ENCODE measurements around the gene HYAL4.
"Not testable (repeated sequence)": the region's sequence is repeated elsewhere in the genome, so short reads cannot be mapped to it uniquely, and the experiment has no call there.

The HYAL4 gene

DNA sequence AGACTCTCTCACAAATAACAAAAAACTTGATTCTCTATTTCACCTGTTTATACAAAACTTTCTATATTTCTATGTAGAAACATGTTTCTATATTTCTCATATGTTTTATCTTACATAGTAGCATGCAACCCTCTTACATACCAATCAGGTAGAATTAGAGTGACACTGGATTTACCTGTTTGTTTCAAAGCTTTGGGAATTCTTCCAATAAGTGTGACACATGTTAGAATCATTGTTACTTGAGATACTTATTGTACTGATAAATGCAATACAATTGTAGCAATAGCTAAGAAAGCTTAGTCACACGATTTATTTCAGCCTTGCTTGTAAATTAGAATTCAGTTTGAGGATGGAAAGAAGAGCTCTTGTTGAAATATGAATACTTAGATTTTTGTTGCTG lies 4.9 kb downstream of the HYAL4 start:
- DNase-seq = no peak

DNA sequence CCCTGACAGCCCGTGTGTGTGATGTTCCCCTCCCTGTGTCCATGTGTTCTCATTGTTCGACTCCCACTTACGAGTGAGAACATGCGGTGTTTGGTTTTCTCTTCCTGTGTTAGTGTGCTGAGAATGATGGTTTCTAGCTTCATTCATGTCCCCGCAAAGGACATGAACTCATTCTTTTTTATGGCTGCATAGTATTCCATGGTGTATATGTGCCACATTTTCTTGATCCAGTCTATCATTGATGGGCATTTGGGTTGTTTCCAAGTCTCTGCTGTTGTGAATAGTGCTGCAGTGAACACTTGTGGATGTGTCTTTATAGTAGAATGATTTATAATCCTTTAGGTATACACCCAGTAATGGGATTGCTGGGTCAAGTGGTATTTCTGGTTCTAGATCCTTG lies 6.4 kb downstream of the HYAL4 start:
- not testable (repeated sequence) for DNase-seq

DNA sequence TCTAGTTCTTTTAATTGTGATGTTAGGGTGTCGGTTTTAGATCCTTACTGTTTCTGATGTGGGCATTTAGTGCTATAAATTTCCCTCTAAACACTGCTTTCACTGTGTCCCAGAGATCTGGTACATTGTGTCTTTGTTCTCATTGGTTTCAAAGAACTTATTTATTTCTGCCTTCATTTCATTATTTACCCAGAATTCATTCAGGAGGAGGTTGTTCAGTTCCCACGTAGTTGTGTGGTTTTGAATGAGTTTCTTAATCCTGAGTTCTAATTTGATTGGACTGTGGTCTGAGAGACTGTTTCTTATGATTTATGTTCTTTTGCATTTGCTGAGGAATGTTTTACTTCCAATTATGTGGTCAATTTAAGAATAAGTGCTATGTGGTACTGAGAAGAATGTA lies 9.3 kb downstream of the HYAL4 start:
- DNase-seq = not testable (repeated sequence)

DNA sequence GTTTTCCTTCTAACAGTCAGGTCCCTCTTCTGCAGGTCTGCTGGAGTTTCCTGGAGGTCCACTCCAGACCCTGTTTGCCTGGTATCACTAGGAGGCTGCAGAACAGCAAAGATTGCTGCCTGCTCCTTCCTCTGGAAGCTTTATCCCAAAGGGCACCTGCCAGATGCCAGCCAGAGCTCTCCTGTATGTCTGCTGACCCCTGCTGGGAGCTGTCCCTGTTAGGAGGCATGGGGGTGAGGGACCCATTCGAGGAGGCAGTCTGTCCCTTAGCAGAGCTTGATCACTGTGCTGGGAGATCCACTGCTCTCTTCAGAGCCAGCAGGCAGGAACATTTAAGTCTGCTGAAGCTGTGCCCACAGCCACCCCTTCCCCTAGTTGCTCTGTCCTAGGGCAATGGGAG lies 11.5 kb downstream of the HYAL4 start:
- not testable (repeated sequence) for DNase-seq

DNA sequence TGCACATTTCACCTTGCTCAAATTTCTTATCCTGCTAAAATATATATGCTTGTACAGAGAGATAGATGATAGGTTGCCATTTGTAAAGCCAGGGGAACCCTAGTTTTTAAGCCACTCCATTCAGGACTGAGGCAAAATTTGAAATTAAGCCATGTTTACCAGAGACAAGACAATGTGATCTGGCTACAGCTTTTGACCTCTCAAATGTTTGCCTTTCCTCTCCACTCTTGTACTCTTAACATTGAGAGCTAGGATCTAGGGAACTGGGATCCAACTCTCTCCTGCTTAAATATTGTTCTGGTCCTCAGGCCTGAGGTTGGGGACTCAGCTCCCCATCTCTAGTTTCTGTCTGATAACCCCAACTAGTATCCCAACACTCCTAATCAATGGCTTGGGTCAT lies 15.9 kb downstream of the HYAL4 start:
- DNase-seq = no peak

DNA sequence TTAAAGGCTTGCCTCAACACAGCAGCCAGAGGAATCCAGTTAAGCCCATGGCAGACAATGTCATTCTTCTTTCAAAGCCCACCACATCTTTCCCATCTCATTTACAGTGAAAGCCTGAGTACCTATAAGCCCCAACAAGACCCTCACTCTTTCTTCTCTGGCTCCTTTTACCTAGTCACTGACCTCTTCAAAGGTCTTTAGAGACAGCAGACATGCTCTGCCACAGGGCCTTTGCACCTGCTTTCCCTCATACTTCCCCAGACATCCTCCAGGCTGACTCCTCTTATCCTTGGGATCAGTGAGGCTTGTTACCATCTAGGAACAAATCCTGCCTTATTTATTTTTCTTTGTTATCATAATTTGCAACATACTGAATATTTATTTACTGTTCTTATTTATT lies 17.8 kb downstream of the HYAL4 start:
- DNase-seq = no peak

DNA sequence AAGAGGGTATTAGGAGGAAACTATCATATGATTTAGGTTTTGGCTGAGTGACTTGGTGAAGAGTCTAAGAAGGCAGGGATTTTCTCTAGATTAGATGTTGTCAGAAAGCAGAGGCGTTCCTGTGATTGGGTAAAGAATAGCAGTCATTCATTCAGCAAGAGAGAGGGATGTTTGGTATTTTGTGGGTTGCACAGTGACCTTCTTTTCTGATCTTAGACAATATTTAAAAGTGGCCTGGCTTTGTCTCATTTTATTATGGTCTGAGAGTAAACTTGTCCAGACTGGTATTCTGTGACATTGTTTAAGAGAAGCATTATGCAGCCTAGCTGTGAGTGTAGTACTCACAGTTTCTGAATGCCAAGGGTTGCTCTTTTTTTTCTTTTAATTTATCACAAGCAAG lies 18.5 kb downstream of the HYAL4 start:
- no peak for DNase-seq

DNA sequence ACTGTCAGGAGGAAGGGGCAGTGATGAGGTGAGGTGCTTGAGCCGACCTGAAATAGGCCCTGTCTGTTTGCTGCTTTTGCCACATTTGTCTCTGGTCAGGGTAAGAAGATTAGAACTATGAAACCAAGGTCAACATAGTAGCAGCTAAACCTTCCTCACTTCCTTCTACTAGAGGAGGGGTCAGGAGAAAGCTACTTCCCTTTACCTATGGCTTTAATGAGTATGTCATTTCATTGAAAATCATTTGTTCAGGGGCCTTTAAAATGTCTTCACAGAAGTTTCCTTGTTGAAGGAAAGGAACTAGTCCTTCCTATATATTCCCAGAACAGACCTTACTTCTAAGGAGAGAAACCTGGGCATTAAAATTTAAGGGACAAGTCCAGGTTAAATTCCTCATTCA lies 19.0 kb downstream of the HYAL4 start:
- no peak for DNase-seq

DNA sequence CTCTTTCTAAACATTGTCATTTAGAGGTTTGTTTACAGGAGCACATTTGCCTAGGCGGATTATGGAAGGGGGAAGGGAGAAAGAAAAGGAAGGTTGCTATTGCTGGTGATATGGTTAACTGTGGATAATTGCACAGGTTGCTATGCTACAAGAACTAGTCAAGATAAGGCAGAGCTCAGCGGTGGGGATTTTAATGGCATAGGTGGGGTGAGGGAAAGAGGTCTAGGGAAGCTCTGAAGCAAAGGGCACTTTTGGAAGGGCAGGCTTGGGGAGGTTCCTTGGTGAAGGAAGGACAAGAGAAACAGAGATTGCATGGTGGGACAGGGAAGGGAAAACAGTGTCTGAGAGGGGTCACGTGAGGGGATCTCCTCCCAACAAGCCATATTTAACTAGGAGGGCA lies 19.5 kb downstream of the HYAL4 start:
- DNase-seq = no peak

DNA sequence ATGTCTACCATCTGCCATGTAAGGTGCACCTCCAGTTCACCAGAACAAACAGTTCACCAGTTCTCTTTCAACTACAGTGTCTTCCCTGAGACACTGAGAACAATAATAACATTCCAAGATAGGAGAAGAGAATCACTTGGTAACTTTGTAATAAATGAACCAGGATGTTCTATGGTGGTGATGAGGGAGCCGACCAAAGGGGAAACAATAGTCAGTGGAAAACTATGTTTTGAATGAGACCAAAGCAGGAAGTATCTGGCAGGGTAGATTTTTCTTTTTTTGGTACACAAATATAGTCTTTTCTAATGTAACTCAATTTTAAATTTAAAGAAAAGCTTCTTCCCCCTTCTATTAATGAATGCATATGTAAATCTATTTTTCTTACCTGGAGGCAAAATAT lies 20.0 kb downstream of the HYAL4 start:
- no peak for DNase-seq

DNA sequence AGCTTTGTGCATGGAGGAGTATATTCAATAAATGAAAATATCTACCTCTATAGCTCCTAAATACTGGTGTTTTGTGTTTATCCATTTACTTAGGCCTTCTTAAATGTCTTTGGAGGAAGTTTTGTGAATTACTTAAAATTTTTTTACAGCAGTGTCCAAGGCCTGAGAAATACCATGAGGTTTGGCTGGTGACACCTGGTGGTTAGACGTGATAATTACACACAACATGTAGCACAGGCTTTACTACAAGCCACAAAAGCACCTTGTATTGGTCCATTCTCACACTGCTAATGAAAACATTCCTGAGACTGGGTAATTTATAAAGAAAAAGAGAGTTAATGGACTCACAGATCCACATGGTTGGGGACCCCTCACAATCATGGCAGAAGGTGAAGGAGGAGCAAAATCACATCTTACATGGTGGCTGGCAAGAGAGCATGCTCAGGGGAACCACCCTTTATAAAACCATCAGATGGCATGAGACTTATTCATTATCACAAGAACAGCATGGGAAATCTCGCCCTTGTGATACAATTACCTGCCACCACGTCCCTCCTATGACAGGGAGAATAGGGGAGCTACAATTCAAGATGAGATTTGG lies 20.6 kb downstream of the HYAL4 start:
- peak; percentile 38 for DNase-seq

DNA sequence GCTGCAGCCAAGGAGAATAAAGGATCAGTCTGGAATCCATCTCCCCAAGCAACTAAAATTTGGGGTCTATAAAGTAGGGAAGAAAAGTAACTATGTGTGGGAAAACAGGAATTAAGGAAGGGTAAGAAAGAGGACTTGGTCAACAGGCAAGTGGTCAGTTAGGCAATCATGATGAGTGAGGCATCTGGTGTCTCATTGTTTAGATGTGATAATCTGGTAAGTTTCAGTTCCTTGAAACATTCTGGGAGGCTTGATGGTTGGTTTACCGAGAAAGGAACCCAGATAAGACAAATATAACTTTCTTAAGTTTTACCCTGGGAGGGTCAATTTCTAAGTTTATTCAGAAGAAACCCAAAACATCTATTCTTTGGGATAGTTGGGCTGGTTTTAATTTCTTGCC lies 22.3 kb downstream of the HYAL4 start:
- DNase-seq = no peak

DNA sequence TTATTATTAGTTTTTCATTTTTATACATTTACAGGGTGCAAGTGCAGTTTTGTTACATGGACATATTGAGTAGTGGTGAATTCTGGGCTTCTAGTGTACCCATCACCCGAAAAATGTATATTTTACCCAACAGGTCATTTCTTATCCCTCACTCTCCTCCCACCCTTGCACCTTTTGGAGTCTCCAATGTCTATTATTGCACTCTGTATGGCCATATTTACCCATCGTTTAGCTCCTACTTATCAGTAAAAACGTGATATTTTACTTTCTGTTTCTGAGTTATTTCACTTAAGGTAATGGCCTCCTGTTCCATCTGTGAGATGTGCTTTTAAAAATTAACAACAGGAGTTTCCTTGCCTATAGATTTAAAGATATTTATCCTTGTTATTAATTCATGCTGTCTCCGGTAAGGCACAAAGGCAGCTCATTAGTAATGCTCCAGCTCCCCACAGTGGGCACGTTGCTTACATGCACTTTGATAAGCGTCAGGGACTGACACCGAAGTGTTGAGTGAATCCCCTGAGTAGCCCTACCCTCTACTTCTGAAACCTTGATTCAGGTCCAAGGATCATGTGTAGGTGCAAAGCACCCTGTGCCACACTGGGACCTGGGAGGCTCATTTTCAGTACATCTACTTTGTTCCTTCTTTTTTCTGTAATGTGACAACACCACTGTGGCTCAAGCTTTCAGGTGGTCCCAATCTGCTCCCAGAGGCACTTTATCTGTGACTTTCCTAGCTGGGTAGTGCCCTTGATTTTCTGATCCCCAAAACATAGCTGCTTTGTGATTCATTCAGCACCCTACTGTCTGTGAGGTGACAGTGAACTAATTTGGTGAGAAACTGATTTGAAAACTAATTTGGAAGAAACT lies 27.3 kb downstream of the HYAL4 start:
- no peak for DNase-seq

DNA sequence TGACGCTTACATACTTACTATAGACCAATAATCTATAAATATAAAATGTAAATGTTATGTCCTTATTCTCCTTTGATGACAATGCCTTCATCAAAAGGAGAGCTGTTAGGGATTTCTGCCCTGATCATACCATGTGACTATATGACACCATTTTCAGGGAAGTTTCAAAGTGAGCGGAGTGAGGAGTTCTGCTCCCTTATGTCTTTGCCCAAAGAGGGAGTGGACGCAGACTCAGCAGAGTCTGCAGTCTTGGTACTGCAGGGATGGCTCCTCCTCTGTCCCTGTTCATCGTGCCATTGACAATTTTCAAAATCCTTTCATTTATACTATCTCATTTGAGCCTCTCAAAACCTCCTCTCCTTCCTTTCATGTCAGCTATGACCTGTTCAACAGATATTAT lies 27.9 kb downstream of the HYAL4 start:
- no peak for DNase-seq

DNA sequence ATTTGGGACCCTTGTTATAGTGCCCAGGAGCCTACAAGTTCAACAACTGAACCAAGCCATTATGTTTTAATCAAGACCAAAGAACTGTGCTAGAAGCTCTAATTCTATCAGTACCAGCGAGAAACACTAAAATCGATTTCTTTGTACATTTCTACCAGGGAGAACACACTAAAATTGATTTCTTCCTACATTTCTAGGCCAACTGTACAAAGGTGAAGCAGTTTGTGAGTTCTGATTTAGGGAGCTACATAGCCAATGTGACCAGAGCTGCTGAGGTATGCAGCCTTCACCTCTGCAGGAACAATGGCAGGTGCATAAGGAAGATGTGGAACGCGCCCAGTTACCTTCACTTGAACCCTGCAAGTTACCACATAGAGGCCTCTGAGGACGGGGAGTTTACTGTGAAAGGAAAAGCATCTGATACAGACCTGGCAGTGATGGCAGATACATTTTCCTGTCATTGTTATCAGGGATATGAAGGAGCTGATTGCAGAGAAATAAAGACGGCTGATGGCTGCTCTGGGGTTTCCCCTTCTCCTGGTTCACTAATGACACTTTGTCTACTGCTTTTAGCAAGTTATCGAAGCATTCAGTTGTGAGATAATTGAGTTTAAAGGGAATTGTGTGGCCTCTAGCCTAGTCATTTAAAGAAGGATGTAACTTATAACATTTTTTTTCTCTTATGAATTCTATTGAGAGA lies 31.7 kb downstream of the HYAL4 start:
- DNase-seq = no peak

DNA sequence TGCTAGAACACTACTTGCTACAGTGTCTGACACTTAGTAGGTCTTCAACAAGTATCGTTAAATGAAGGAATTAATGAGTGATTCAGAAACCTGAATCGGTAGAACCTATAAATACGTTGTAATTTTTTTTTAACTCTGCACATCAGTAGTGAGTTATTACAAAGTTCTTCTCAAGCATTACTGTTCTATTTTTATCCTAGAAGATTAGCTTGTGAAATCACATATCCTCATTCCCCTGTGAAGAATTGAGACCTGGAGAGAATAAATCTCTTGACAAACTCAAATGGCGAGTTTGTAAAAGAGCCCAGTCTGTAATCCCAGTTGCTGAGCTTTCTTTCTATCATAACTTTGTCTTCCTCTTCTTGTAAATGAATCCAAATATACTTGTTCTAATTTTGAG lies 34.7 kb downstream of the HYAL4 start:
- DNase-seq = no peak

DNA sequence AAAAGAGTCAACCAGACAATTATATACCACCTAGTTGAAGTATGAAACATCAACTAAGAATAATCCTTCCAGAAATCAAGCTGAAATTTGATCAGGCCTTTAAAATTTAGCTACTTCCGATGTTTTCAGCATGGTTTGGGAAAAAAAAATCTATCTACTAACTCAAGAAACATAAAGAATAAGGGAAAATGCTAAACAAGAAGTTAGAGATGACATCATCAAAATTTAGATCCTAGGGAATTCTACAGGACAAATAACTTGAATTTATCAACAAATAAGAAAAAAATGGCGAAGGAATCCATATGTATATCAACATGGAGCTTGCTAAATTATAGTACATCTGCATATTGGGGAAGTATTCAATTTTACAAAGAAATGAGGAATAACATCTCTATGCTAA lies 36.3 kb downstream of the HYAL4 start:
- DNase-seq = no peak

DNA sequence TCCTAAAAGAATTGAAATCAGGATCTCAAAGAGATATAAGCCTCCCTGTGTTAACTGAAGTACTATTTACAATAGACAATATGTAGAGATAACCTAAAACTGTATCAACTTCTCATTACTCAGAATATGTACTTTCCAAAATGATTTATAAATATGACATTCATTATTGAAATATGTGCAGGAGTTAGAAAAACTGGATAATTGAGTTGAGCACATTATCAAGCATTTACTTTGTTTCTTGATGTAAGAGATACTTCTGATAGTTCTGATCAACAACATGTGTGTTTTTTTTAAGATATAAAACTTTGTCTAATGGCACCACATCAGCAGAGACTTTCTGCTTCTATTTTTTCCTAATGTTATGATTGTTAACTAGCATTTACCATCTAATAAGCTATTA lies 38.2 kb downstream of the HYAL4 start:
- DNase-seq = no peak

DNA sequence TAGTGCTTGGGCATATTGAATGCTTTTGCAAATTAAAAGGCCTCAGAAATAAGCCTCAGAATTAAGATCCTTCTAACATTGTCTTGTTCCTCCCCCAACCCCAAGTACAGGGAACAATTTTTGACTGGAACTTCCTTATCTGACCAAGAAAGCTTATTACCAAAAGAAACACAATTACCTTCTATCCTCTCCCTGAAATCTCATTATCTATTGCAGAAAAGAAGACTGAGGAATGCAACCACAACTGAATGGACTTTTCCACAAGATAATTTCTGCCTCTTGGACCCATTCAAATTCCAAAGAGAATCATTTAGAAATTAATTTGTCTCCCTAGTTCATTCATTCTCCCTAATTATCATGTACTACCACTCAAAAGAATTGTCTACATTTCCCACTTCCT lies 43.2 kb downstream of the HYAL4 start:
- DNase-seq = no peak

DNA sequence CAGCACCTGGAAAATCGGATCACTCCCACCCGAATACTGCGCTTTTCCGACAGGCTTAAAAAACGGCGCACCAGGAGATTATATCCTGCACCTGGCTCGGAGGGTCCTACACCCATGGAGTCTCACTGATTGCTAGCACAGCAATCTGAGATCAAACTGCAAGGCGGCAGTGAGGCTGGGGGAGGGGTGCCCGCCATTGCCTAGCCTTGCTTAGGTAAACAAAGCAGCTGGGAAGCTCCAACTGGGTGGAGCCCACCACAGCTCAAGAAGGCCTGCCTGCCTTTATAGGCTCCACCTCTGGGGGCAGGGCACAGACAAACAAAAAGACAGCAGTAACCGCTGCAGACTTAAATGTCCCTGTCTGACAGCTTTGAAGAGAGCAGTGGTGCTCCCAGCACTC lies 49.8 kb downstream of the HYAL4 start:
- not testable (repeated sequence) for DNase-seq

DNA sequence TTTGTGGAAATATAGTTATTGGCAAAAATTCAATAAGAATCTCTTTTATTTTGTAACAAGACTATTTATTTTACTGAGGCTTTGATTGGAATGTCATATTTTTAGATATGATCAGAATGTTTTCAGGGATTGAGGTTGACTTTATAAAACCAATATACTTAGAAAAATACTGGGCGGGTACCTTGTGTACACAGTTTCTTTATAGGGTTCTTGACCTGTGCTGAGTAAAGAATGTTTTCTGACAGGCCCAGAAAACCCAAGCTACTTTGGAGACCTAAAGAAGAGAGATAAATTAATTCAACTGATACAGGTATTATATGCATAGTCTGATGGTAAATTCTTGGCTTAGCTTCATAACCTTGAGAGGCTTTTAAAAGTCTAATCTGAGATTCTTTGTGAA lies 56.1 kb downstream of the HYAL4 start:
- DNase-seq = no peak

DNA sequence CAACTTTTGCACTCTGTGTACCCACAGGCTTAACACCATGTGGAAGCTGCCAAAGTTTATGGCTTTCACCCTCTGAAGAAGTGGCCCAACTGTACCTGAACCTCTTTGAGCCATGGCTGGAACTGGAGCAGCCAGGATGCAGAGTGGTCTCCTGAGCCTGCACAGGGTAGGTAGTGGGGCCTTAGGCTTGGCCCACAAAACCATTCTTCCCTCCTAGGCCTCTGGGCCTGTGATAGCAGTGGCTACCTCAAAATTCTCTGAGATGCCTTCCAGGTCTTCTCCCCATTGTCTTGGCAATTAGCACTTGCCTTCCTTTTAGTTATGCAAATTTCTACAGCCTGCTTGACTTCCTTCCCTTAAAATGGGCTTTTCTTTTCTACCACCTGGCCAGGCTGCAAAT lies 60.7 kb downstream of the HYAL4 start:
- no peak for DNase-seq

DNA sequence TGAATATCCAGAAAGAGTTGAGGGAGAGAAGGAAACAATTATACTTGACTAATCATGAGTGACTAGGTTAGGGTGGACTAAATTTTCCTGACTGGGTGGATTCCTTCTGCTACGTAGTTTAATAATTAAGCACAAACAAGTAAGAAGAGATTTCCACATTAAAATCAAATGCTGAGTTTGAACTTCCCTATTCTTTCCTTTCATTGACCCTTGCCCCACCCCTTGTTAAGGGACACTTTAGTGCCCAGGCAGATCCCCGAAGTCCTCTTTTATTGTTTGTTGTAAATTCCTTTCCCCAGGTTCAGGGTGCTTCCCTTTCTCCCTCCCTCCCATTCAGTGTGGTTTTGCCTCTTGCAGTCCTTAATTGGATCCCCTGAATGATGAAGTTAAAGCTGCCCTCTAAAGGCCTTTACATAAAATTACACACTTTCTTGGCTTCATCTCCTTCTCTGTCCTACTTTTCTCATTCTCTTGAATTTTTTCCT lies 71.3 kb downstream of the HYAL4 start:
- DNase-seq = no peak

DNA sequence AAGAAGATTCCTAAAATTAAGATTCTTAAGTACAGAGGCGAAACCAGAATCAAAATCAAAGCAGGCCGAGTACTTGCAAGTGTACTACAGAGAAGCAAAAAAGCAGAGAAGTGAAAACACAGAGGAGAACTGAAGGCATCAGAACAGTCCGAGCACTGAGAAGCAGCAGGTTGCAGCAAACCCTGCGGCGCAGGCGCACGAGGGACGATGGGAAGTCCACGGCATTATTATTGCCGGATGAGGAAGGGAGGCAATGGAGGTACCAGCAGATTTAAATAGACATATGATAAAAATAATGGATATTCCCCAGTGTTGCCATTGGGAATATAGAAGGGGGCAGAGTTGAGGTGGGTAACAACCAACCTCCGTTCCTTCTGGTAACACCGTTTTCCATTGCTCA lies 72.9 kb downstream of the HYAL4 start:
- no peak for DNase-seq

All from KG1 (cell line).